Activated CD4-positive, alpha-beta memory T cell treated with anti-CD3 and anti-CD28 coated beads for 36 hours (primary cell): ENCODE measurements around the gene LHPP. TPM values are rescaled to one million over a fixed set of nuclear protein-coding genes. Genes with fewer than 3 reads are reported as not detected.
"Not testable (repeated sequence)": the region's sequence is repeated elsewhere in the genome, so short reads cannot be mapped to it uniquely, and the experiment has no call there.

Experiments used
- CTCF ChIA-PET: fragments of 350-600 bp; sonication (Branson Sonifier 250); formaldehyde crosslinking; loops from one replicate; lab custom pipeline; 2021; ENCODE audit warnings: antibody characterized with exemption, inconsistent platforms; lab: Charles Lee
- POLR2A ChIA-PET: fragments of 350-600 bp; sonication (Branson Sonifier 250); formaldehyde crosslinking; loops from one replicate; lab custom pipeline; 2021; ENCODE audit warnings: antibody characterized with exemption; lab: Charles Lee
- DNase-seq: peaks from one replicate; pipeline ENCODE4 v3.0.0-alpha.2; 2020
- H3K27ac Mint-ChIP-seq: one replicate; pipeline ENCODE4 v1.8.0; 2021; ENCODE audit warnings: mixed read lengths
- H3K27me3 Mint-ChIP-seq: one replicate; pipeline ENCODE4 v1.8.0; 2021; ENCODE audit warnings: mixed read lengths
- H3K36me3 Mint-ChIP-seq: one replicate; pipeline ENCODE4 v1.8.0; 2021; ENCODE audit warnings: mixed read lengths
- H3K4me1 Mint-ChIP-seq: one replicate; pipeline ENCODE4 v1.8.0; 2021; ENCODE audit warnings: low read depth, mixed read lengths
- H3K4me3 Mint-ChIP-seq: one replicate; pipeline ENCODE4 v1.8.0; 2021; ENCODE audit warnings: mild to moderate bottlenecking, mixed read lengths
- H3K9me3 Mint-ChIP-seq: one replicate; pipeline ENCODE4 v1.8.0; 2021; ENCODE audit warnings: mixed read lengths
- intact Hi-C: fragments of 100-400 bp; cut with micrococcal nuclease; formaldehyde crosslinking; loops from one replicate; pipeline ENCODE4 v1.15.1; 2023
- total RNA-seq, 2 experiments: library from RNA; stranded (reverse); gene quantifications; one replicate each; pipeline ENCODE4 v1.2.3, GENCODE V29; 2021

LHPP gene
- total RNA-seq, 2 experiments from 2014 or later = 10.1 to 12.3 TPM

DNA sequence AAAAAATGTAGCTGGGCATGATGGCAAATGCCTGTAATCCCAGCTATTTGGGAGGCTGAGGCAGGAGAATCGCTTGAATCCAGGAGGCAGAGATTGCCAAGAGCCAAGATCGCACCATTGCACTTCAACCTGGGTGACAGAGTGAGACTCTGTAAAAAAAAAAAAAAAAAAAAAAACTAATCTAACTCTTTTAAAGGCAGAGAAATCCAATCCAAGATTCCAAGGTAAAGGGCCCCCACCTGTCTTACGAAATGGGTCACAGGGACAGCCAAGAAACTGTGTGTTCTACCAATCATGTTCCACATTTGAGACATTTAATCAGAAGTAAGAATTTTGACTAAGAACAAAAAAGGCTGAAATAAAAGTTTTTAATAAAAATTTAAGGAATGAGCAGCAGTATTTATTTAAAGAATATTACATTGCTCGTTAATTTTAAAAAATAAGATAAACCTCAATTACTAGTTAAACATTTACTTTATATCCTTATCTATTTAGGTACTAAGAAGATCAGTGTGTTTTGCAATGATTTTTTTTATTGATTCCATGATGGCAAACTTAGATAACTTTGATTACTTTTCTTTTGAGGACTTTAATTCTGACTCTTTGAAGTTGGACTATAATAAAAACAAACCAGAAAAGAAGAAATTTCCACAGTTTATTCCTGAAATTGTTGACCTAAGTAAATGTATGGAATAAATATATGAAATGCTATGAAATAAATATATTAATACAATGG is 36.2 kb upstream of the LHPP start:
- Mint-ChIP-seq H3K4me1 (no peaks in the 10 kb centered on the region), H3K36me3 (no peaks in the 10 kb centered on the region), H3K27me3 (peaks cover 13% of the 10 kb centered on the region), H3K9me3 (no peaks in the 10 kb centered on the region), H3K27ac (no peak overlapping the region), H3K4me3 (no peak overlapping the region)
- DNase-seq = no peak
- CTCF ChIA-PET = no interaction called here
- POLR2A ChIA-PET = no interaction called here
- intact Hi-C loops = no loop called here

DNA sequence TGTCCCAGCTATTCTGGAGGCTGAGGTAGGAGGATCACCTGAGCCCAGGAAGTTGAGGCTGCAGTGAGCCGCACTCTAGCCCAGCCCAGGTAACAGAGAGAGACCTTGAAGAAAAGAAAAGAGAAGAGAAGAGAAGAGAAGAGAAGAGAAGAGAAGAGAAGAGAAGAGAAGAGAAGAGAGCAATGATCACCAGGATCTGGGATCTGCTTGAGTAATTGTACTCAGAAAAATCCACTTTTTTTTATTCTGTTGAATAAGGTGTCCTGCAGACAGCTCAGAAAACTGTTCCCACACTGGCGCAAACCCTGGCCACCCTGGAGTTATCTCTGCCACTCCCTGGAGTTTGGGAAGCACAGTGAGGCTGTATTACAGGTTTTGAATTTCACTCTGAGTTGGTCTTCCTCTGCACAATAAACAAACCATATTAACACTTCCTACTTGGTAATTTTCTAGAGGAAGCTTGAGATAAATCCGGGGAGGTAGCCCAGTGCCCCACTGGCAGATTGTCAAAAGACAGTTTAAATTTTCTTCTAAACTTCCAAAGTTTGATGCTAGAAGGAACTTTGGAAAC is 33.3 kb upstream of the LHPP start:
- ChIA-PET POLR2A (interaction anchor here (1.4 kb wide), 1 partner anchor 11 kb away, joined by 4 read pairs; no protein-coding TSS in a partner anchor), CTCF (interaction anchor here (1.1 kb wide), 1 partner anchor 39 kb away, joined by 3 read pairs; no protein-coding TSS in a partner anchor)
- intact Hi-C loops = no loop called here

DNA sequence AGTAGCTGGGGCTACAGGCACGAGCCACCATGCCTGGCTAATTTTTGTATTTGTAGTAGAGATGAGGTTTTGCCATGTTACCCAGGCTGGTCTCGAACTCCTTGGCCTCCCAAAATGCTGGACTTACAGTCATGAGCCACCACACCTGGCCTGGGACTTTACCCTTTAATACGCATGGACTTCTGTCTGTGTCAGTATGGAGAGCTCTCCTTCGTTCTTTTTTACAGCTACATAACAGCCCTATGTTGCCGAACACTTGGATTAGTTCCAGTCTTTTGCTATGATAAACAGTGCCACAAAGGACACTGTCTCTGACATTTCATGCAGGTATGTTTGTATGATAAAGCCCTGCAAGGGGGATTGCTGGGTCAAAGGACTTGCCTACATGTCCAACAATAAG is 32.0 kb upstream of the LHPP start:
- no peaks in the 10 kb centered on the region for H3K4me1 Mint-ChIP-seq
- no peak overlapping the region for H3K4me3 Mint-ChIP-seq
- no peak for DNase-seq
- H3K36me3 Mint-ChIP-seq = no peaks in the 10 kb centered on the region
- peaks cover 4% of the 10 kb centered on the region for H3K27me3 Mint-ChIP-seq
- CTCF ChIA-PET = no interaction called here
- POLR2A ChIA-PET = no interaction called here
- H3K27ac Mint-ChIP-seq = no peak overlapping the region
- H3K9me3 Mint-ChIP-seq = no peaks in the 10 kb centered on the region
- intact Hi-C loops = no loop called here

More for the DNA sequence above, 33.3 kb upstream of the LHPP start:
- Mint-ChIP-seq H3K27ac (no peak overlapping the region), H3K9me3 (no peaks in the 10 kb centered on the region), H3K36me3 (no peaks in the 10 kb centered on the region), H3K4me1 (no peaks in the 10 kb centered on the region), H3K27me3 (peaks cover 9% of the 10 kb centered on the region), H3K4me3 (no peak overlapping the region)
- DNase-seq = no peak

DNA sequence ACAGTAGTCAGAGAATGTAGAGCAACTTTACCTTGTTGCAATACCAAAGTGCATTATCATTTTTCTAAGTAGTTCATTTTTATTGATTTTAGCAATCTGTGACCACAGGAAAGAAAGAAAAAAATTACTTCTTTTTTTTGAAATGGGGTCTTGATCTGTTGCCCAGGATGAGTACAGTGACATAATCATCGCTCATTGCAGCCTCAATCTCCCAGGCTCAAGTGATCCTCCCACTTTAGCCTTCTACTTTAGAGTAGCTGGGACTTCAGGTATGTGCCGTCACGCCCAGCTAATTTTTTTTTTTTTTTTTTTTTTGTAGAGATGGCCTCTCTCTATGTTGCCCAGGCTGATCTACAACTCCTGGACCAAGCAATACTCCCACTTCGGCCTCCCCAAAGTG is 31.5 kb upstream of the LHPP start:
- ChIA-PET POLR2A (no interaction called here), CTCF (no interaction called here)
- Mint-ChIP-seq H3K27me3 (peaks cover 4% of the 10 kb centered on the region), H3K4me1 (no peaks in the 10 kb centered on the region), H3K9me3 (no peaks in the 10 kb centered on the region), H3K4me3 (no peak overlapping the region), H3K36me3 (no peaks in the 10 kb centered on the region), H3K27ac (no peak overlapping the region)
- intact Hi-C loops = no loop called here
- no peak for DNase-seq

DNA sequence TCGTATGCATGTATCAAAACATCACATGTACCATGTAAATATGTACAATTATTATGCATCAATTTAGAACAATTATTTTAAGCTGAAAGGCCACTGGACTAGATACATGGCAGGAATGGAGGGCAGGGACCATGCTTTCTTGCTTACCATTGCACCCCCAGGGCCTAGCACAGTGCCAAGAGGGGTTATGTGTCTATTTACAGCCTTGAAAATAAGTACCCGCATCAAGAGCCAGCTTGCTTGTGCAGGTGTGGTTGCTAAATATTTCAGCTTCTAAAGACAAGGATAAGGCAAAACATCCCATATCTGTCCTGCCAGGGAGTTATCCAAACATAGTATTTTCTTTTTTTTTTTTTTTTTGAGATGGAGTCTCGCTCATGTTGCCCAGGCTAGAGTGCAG is 28.2 kb upstream of the LHPP start:
- Mint-ChIP-seq H3K36me3 (no peaks in the 10 kb centered on the region), H3K27ac (no peak overlapping the region), H3K27me3 (peaks cover 3% of the 10 kb centered on the region), H3K4me1 (no peaks in the 10 kb centered on the region), H3K9me3 (no peaks in the 10 kb centered on the region), H3K4me3 (no peak overlapping the region)
- CTCF ChIA-PET = interaction anchor here (1.3 kb wide), 1 partner anchor 30 kb away, joined by 4 read pairs; no protein-coding TSS in a partner anchor
- intact Hi-C loops = no loop called here
- POLR2A ChIA-PET = no interaction called here
- DNase-seq = no peak

DNA sequence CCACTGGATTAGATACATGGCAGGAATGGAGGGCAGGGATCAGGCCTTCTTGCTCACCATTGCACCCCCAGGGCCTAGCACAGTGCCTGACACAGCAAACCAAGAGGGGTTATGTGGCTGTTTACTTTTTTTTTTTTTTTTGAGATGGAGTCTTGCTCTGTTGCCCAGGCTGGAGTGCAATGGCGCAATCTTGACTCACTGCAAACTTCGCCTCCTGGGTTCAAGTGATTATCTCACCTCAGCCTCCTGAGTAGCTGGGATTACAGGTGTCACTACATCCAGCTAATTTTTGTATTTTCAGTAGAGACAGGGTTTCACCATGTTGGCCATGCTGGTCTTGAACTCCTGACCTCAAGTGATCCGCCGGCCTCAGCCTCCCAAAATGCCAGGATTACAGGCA is 25.9 kb upstream of the LHPP start:
- H3K27me3 Mint-ChIP-seq, POLR2A ChIA-PET, H3K27ac Mint-ChIP-seq, intact Hi-C loops, H3K4me3 Mint-ChIP-seq, CTCF ChIA-PET, H3K36me3 Mint-ChIP-seq, H3K4me1 Mint-ChIP-seq, DNase-seq, H3K9me3 Mint-ChIP-seq: not testable (repeated sequence)

DNA sequence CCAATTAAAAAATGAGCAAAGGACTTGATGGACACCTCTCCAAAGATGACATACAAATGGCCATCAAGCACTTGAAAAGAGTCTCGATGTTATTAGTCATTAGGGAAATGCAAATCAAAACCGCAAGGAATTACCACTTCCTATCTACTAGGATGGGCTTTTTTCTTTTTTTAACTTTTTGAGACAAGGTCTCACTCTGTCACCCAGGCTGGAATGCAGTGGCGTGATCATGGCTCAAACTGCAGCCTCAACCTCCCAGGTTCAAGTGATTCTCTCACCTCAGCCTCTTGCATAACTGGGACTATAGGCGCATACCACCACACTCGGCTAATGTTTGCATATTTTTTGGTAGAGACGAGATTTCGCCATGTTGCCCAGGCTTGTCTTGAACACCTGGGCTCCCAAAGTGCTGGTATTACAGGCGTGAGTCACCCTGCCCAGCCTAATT is 25.4 kb upstream of the LHPP start:
- POLR2A ChIA-PET = no interaction called here
- peaks cover 3% of the 10 kb centered on the region for H3K27me3 Mint-ChIP-seq
- H3K36me3 Mint-ChIP-seq = no peaks in the 10 kb centered on the region
- CTCF ChIA-PET = no interaction called here
- no peak overlapping the region for H3K4me3 Mint-ChIP-seq
- DNase-seq = no peak
- intact Hi-C loops = no loop called here
- H3K4me1 Mint-ChIP-seq = no peaks in the 10 kb centered on the region
- no peaks in the 10 kb centered on the region for H3K9me3 Mint-ChIP-seq
- no peak overlapping the region for H3K27ac Mint-ChIP-seq

DNA sequence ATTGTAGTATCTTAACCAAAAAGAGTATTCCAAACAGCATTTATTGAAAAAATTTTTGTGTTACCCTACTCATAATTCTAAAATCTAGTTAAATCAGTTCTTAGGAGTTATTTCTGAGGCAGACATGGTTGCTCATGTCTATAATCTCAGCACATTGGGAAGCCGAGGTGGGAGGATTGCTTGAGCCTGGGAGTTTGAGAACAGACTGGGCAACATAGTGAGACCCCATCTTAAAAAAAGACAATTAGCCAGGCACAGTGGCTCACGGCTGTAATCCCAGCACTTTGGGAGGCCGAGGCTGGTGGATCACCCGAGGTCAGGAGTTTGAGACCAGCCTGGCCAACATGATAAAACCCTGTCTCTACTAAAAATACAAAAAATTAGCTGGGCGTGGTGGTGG is 19.9 kb upstream of the LHPP start:
- DNase-seq, H3K27ac Mint-ChIP-seq, H3K36me3 Mint-ChIP-seq, POLR2A ChIA-PET, CTCF ChIA-PET, H3K4me1 Mint-ChIP-seq, H3K4me3 Mint-ChIP-seq, H3K9me3 Mint-ChIP-seq: not testable (repeated sequence)
- peaks cover 23% of the 10 kb centered on the region for H3K27me3 Mint-ChIP-seq
- intact Hi-C loops = loop anchor here (10.0 kb wide), 1 partner anchor 1307 kb away; the partner anchor contains the start of gene HMX3

DNA sequence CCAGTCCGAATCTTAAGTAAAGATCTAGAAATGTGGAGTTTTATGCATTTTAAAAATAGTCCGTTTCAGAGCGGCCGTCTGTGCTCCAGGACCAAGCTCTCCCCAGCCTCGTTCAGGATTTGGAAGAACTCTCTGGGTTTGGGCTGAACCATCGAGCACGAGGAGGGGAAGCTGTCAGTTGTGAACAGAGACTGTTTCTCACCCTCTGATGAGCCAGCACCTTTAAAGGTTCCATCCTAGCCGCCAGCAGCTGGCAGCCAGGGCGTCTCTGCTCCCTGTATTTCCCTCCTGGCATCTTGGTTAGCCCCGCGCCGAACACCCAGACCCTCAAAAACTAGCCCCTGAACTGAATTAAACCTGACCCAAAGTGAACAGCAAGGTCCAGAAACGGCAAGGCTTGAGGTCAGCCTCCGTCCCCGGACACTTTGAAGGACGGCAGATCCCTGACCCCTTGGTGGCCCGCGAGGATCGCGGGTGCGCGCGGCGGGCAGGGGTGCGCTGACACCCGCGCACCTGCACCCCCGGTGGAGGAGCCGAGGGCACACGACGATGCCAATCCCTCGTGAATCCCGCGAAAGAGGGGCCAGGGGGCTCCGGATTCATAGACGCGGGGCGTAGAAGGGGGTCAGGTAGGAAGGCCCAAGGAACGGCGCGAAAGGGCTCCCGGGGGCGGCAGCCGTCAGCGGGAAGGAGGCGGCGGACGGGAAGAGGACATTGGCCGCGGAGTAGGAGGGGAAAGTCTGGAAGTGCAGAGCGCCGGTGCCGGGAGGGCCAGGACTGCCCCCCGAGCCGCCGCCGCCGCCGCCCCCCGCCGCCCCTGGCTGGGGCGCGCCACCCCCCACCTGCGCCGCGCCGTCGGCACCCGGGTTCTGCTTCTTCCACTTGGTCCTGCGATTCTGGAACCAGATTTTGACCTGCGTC is 14.5 kb upstream of the LHPP start:
- no peak overlapping the region for H3K4me3 Mint-ChIP-seq
- no peaks in the 10 kb centered on the region for H3K36me3 Mint-ChIP-seq
- H3K27me3 Mint-ChIP-seq = peaks cover 61% of the 10 kb centered on the region
- ChIA-PET CTCF (no interaction called here), POLR2A (no interaction called here)
- intact Hi-C loops = loop anchor here (10.0 kb wide), 1 partner anchor 1312 kb away; the partner anchor contains the start of gene HMX3
- DNase-seq = no peak
- no peak overlapping the region for H3K27ac Mint-ChIP-seq
- no peaks in the 10 kb centered on the region for H3K9me3 Mint-ChIP-seq
- H3K4me1 Mint-ChIP-seq = peaks cover 24% of the 10 kb centered on the region

DNA sequence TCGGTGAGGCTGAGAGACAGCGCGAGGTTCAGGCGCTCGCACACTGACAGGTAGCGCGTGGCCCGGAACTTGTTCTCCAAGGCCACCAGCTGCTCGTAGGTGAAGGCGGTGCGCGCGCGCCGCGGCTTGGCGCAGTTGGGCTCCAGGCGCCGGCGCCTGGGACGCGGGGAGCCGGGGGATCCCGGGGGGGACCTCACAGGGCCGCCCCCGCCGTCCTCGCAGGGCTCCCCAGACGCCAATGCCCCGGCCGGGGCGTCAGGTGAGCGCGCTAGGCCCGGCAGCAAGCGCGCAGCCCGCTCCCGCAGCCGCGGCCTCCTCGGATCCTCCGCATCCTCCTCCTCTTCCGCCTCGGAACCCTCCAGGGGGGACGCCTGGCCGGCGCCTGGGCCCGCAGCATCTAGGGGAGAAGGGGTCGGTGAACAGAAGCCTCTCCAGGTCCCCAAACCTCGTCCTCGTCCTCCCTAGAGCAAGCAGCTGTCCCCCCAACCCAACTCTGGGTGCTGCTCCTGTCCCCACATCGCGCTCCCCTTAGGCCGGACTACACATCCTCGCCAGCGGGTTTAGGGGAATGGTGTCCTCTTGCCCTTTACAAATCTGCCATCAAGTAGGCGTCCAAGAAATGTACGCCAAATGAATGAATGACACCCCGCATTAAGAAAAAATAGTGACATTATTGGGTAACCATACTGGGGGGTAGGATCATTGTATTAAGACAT is 13.7 kb upstream of the LHPP start:
- H3K4me1 Mint-ChIP-seq = peaks cover 24% of the 10 kb centered on the region
- H3K36me3 Mint-ChIP-seq = no peaks in the 10 kb centered on the region
- intact Hi-C loops = loop anchor here (10.0 kb wide), 1 partner anchor 1313 kb away; the partner anchor contains the start of gene HMX3
- no peak for DNase-seq
- peaks cover 66% of the 10 kb centered on the region for H3K27me3 Mint-ChIP-seq
- no peak overlapping the region for H3K27ac Mint-ChIP-seq
- CTCF ChIA-PET = no interaction called here
- H3K4me3 Mint-ChIP-seq = peak overlapping the region; percentile 12
- no peaks in the 10 kb centered on the region for H3K9me3 Mint-ChIP-seq
- POLR2A ChIA-PET = no interaction called here

DNA sequence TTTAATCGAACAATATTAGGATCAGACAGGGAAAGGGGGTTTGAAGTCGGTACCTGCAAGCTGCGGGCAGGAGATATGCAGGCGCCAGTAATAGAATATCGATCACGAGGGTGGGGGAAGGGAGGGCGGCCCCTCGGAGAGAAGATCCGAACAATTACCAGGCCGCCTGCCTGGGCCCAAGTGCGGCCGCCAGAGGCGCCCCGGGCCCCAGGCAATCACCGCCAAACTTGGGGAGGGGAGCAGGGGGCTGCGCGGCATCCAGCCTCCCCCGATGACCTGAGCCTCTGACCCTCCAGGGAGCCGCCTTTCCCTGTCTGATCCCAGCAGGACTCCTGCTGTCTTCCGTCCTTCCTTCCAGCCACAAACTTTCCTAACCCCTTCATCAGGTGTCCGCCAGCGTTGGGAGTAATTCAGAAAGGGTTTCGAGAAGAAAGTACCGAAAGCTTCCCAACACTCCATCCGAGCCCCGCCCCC is 12.9 kb upstream of the LHPP start:
- Mint-ChIP-seq H3K27me3 (peaks cover 70% of the 10 kb centered on the region), H3K27ac (no peak overlapping the region), H3K36me3 (no peaks in the 10 kb centered on the region), H3K4me1 (peaks cover 24% of the 10 kb centered on the region), H3K9me3 (no peaks in the 10 kb centered on the region), H3K4me3 (no peak overlapping the region)
- ChIA-PET POLR2A (no interaction called here), CTCF (interaction anchor here (1.5 to 1.6 kb wide), 2 partner anchors 10 to 12 kb away, joined by 4 read pairs; no protein-coding TSS in a partner anchor)
- intact Hi-C loops = loop anchor here (10.0 kb wide), 1 partner anchor 1314 kb away; the partner anchor contains the start of gene HMX3
- DNase-seq = no peak
